ENCODE measurements around the gene PIEZO1. TPM values are rescaled to one million over a fixed set of nuclear protein-coding genes. Genes with fewer than 3 reads are reported as not detected.
A peak's percentile ranks its signal among the peaks of the same experiment; 100 is the strongest.
"Not testable (repeated sequence)": the region's sequence is repeated elsewhere in the genome, so short reads cannot be mapped to it uniquely, and the experiment has no call there.

The PIEZO1 gene
- total RNA-seq, 6 donors from 2014 or later, result 107 to 535 (median 239) TPM

DNA sequence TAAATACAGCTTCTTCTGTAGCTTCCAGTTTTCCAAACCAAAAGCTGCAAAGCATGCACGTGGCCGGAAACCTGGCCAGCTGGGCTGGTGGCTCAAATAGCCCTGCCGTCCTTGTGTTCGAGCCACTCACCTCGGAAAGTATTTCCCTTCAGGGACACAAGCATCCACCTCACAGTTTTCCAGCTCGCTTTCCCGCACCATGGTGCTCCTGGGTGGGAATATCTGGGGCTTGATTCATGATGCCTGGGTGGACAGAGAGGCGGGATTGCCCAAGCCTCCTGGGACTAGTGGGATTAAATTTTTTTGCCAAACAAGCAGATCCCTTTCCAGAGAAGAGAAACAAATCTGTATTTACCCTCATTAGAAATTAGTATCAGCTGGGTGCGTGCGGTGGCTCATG is 115.0 kb downstream of the PIEZO1 start:
- DNase-seq (no peak), ATAC-seq (ENCODE audit: low FRiP score in 2 of 2) (peak in 1 of 2 donors; percentile 28)
- WGBS, 2 donors, result 93% methylated on average over 10 of the region's 10 CpGs
- peaks cover 0 to 3% (median 0%) of the 10 kb centered on the region in 4 donors for H3K4me1 ChIP-seq
- no peak for TF ChIP-seq POLR2A (IDR thresholded peaks at IDR 0.05)
- TF ChIP-seq CTCF (IDR thresholded peaks at IDR 0.05), result no peak
- no peak for TF ChIP-seq EP300 (IDR thresholded peaks at IDR 0.05)
- no peak for TF ChIP-seq POLR2AphosphoS5 (IDR thresholded peaks at IDR 0.05)
- no peaks in the 10 kb centered on the region for H3K36me3 ChIP-seq
- no peaks in the 10 kb centered on the region for H3K27me3 ChIP-seq
- H3K9me3 ChIP-seq, result no peaks in the 10 kb centered on the region
- no peak overlapping the region for H3K4me3 ChIP-seq
- H3K27ac ChIP-seq, result no peak overlapping the region

- H3K27ac ChIP-seq; H3K4me1 ChIP-seq; H3K36me3 ChIP-seq; H3K27me3 ChIP-seq; DNase-seq; ATAC-seq (ENCODE audit: low FRiP score in 2 of 2); H3K9me3 ChIP-seq; H3K4me3 ChIP-seq: not testable (repeated sequence)
- 95% methylated on average over 8 of the region's 8 CpGs for WGBS, 2 donors
Measured at GRCh38 chr16:88669493-88669892, 115.5 kb downstream of the PIEZO1 start.

DNA sequence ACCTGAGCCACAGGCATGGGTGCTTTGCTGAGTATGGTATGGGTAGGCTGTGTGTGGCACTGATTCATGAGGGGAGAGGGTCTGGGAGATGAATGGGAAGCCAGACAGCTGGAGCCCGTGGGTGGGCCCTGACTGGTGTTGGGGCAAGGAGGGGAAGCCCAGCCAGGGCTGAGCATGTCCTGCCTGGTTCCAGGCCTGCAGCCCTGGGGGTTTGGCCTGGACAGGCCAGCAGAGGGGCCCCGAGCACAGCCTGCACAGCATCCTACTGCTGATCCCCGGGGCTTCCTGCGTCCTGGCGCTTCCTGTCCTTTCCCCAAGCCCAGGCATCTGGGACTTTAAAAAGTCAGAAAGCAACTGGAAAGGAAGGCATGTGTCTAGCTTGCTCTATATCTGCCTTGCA is 117.6 kb downstream of the PIEZO1 start:
- DNase-seq, result peak in 1 of 2 donors; percentile 39
- TF ChIP-seq POLR2A (IDR thresholded peaks at IDR 0.05), result no peak
- no peak for TF ChIP-seq CTCF (IDR thresholded peaks at IDR 0.05)
- no peak for TF ChIP-seq POLR2AphosphoS5 (IDR thresholded peaks at IDR 0.05)
- 77% methylated on average over 4 to 5 of the region's 5 CpGs for WGBS, 2 donors

DNA sequence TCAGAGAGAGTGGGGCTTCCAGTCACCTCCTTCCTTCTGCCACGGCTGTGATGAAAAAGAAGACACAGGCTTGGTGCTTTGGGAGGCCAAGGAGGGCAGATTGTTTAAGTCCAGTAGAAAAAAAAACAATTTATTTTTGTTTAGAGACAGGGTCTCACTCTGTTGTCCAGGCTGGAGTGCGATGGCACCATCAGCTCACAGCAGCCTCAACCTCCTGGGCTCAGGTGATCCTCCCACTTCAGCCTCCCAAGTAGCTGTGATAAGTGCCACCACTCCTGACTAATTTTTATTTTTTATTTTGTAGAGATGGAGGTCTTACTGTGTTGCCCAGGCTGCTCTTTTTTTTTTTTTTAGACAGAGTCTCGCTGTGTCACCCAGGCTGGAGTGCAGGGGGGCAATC is 119.5 kb downstream of the PIEZO1 start:
- 85 to 93% methylated on average over 3 of the region's 3 CpGs for WGBS, 2 donors

More for the DNA sequence above, 117.6 kb downstream of the PIEZO1 start:
- Histone ChIP-seq H3K4me3 (no peak overlapping the region), H3K27me3 (no peaks in the 10 kb centered on the region), H3K27ac (no peak overlapping the region), H3K9me3 (no peaks in the 10 kb centered on the region), H3K4me1 (peaks cover 6 to 9% (median 8%) of the 10 kb centered on the region in 4 donors), H3K36me3 (no peaks in the 10 kb centered on the region)
- ATAC-seq (ENCODE audit: low FRiP score in 2 of 2), result no peak

More for the DNA sequence above, 119.5 kb downstream of the PIEZO1 start:
- Histone ChIP-seq H3K4me1 (peaks cover 12 to 19% (median 15%) of the 10 kb centered on the region in 4 donors), H3K9me3 (no peaks in the 10 kb centered on the region), H3K27me3 (no peaks in the 10 kb centered on the region), H3K4me3 (no peak overlapping the region), H3K27ac (no peak overlapping the region), H3K36me3 (no peaks in the 10 kb centered on the region)
- DNase-seq (no peak), ATAC-seq (ENCODE audit: low FRiP score in 2 of 2) (no peak)
- TF ChIP-seq EP300 (IDR thresholded peaks at IDR 0.05) (no peak), POLR2AphosphoS5 (IDR thresholded peaks at IDR 0.05) (no peak), POLR2A (IDR thresholded peaks at IDR 0.05) (no peak), CTCF (IDR thresholded peaks at IDR 0.05) (no peak)

Other genes with a start within 250 kb of the PIEZO1 start
- gene ZC3H18, start 214.8 kb downstream of the PIEZO1 start, total RNA-seq, result 10 to 100 TPM; 22.0 to 74.4 (median 45.5) TPM
- under 1 TPM in 2 of 6 donors, not detected in 4; 0.40 to 0.76 TPM for gene IL17C, start 146.6 kb downstream of the PIEZO1 start, total RNA-seq
- 100 to 1,000 TPM; 213 to 472 (median 322) TPM for gene CYBA, start 134.2 kb downstream of the PIEZO1 start, total RNA-seq
- gene MVD, start 122.1 kb downstream of the PIEZO1 start, total RNA-seq, result 100 to 1,000 TPM in 2 of 6 donors, 10 to 100 TPM in 4; 38.1 to 114 (median 90.5) TPM
- gene SNAI3, start 98.7 kb downstream of the PIEZO1 start, total RNA-seq, result 1 to 10 TPM in 4 of 6 donors, under 1 TPM in 1, not detected in 1; 0.78 to 8.1 (median 7.0) TPM
- gene RNF166, start 78.8 kb downstream of the PIEZO1 start, total RNA-seq, result 100 to 1,000 TPM in 1 of 6 donors, 10 to 100 TPM in 5; 23.2 to 101 (median 64.6) TPM
- 10 to 100 TPM in 5 of 6 donors, 1 to 10 TPM in 1; 9.4 to 31.4 (median 20.6) TPM for gene CTU2, start 78.7 kb downstream of the PIEZO1 start, total RNA-seq
- 1 to 10 TPM in 5 of 6 donors, not detected in 1; 2.3 to 4.7 (median 3.5) TPM for gene CDT1, start 18.6 kb upstream of the PIEZO1 start, total RNA-seq
- gene APRT, start 26.7 kb upstream of the PIEZO1 start, total RNA-seq, result 100 to 1,000 TPM in 4 of 6 donors, 10 to 100 TPM in 2; 76.5 to 147 (median 124) TPM
- 100 to 1,000 TPM in 1 of 6 donors, 10 to 100 TPM in 5; 24.8 to 140 (median 45.6) TPM for gene GALNS, start 71.7 kb upstream of the PIEZO1 start, total RNA-seq
- 10 to 100 TPM; 10.9 to 62.5 (median 32.4) TPM for gene TRAPPC2L, start 71.9 kb upstream of the PIEZO1 start, total RNA-seq
- gene PABPN1L, start 81.4 kb upstream of the PIEZO1 start, total RNA-seq, result under 1 TPM in 1 of 6 donors, not detected in 5; 0.20 TPM
- gene CBFA2T3, start 192.0 kb upstream of the PIEZO1 start, total RNA-seq, result 10 to 100 TPM in 4 of 6 donors, 1 to 10 TPM in 2; 2.7 to 33.5 (median 15.2) TPM